HuH-7.5 (cell line): ENCODE results near the gene FGF11.
A peak's percentile ranks its signal among the peaks of the same experiment; 100 is the strongest.

Experiments used
- DNase-seq: peaks from one replicate; pipeline ENCODE4 v3.0.0; 2011; ENCODE audit warnings: low spot score

The FGF11 gene

DNA sequence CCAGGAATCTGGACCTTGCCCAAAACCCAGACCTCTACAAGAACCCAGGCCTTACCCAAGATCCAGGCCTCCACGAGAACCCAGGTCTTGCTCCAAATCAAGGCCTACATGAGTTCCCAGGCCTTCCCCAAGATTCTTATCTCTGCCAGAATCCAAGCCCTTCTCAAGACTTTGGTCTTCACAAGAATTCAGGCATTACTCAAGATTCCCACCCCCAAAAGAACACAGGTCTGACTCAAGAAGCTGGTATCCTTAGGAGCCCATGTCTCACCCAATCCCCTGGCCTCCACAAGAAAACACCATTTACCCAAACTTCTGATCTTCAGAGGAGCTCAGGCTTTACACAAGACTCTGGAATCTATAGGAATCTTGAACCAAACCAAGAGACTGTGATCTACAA is 8.1 kb upstream of the FGF11 start:
- no peak for DNase-seq

DNA sequence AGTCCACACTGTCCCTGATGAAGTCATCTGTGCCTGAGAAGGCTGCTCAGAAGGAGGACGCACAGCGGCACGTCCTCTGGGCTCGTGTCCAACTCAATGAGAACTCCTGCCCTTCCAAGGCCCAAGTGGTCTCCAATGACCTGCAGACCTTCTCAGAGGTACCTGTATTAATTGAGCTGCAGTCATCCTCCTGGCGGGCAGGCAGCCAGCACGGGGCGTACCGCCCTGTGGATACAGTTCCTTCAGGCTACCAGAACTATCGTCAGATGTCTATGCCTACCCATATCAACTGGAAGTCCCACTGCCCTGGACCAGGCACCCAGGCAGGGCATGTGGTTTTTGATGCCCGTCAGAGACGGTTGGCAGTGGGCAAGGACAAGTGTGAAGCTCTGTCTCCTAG is 7.0 kb upstream of the FGF11 start:
- no peak for DNase-seq

DNA sequence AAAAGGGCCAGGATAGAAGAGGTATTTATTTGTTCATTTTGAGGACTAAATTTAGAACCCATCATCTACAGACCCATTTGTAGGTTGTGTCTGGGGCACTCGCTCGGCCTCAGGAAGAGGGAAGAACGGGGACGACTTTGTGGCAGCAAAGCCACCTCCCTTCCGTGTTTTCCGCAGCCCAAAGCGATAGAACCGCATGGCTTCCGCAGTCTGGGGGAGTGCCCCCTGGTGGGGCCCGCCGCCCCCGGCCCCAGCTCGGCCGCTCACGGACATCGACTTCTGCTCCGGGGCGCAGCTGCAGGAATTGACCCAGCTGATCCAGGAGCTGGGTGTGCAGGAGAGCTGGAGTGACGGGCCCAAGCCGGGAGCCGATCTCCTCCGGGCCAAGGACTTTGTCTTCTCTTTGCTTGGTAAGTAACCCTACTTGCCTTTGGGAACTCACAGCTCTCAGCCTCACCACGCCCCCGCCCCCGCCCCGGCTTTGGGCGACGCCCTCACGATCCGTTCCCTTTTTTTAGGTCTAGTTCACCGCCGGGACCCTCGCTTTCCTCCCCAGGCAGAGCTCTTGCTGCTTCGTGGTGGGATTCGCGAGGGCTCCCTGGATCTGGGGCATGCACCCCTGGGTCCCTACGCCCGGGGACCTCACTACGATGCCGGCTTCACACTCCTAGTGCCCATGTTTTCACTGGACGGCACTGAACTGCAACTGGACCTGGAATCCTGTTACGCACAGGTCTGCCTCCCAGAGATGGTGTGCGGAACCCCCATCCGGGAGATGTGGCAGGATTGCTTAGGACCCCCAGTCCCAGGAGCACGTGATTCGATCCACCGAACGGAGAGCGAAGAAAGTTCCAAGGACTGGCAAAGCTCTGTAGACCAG is 3.4 kb upstream of the FGF11 start:
- no peak for DNase-seq

DNA sequence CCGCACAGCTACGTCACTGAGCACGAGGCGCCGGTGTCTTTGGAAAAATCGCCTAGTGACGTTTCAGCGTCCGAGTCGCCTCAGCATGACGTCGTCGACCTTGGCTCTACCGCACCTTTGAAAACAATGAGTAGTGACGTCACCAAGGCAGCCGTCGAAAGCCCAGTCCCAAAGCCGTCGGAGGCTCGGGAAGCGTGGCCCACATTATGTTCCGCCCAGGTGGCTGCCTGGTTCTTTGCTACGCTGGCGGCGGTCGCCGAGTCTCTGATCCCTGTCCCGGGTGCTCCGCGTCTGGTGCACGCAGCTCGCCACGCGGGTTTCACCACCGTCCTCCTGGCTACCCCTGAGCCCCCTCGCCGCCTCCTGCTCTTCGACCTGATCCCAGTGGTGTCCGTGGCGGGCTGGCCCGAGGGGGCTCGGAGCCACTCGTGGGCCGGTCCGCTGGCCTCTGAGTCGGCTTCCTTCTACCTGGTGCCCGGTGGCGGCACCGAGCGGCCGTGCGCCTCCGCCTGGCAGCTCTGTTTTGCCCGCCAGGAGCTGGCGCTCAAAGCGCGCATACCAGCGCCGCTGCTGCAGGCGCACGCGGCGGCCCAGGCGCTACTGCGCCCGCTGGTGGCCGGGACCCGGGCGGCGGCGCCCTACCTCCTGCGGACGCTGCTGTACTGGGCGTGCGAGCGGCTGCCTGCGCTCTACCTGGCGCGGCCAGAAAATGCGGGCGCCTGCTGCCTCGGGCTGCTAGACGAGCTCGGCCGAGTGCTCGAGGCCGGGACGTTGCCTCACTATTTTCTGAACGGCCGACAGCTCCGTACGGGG is 2.5 kb upstream of the FGF11 start:
- DNase-seq = peak; percentile 80

DNA sequence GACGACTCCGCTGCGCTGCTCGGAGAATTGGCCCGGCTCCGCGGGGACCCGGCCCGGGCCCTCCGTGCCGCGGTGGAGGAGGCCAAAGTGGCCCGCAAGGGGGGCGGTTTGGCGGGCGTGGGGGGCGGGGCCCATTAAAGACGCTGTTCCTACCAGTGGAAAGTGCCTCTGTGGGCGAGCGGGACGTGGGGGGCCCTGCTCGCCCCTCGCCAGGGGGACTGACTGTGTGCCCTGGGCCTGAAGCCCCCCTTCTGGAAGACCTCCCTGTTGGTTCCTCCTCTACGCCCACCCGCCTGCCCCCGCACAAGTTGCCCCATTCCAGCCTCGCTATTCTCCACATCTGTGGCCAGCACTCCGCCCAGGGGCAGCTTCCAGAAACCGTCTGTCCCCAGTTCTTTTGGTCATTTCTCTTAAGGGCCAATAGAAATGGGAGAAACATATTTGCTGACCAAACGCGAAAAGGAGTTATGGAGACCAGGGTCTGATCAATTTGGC is 1.9 kb upstream of the FGF11 start:
- no peak for DNase-seq

DNA sequence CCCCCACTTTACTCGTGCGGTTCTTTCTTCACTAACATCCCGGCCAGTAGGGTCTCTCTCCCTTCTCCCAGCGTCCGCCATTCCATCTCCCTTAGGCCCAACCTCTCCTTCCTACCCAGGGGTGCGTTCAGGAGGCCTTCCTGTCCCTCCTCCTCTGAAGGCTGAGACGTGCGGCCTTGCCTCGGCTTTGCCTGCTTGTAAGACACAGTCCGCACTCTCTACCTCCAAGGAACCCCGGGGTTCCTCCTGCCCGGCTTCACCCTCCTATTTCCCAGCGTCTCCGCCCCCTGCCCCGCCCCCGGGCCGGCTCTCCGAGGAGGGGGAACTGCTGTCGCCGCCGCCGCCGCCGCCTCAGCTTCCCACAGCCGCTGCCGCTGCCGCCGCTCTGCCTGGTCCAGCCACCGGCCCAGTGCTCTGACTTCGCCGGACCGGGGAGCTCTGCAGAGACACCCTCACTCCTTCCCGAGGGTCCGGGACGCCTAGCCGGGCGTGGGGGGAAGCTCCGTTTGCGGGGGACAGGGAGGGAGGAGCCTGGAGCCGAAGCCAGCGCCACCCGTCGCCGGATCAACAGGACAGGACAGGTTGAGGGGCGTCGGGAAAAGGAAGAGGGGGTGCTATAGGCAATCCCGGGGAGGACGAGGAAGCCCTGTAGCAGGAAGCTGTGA is 1.2 kb upstream of the FGF11 start:
- no peak for DNase-seq

DNA sequence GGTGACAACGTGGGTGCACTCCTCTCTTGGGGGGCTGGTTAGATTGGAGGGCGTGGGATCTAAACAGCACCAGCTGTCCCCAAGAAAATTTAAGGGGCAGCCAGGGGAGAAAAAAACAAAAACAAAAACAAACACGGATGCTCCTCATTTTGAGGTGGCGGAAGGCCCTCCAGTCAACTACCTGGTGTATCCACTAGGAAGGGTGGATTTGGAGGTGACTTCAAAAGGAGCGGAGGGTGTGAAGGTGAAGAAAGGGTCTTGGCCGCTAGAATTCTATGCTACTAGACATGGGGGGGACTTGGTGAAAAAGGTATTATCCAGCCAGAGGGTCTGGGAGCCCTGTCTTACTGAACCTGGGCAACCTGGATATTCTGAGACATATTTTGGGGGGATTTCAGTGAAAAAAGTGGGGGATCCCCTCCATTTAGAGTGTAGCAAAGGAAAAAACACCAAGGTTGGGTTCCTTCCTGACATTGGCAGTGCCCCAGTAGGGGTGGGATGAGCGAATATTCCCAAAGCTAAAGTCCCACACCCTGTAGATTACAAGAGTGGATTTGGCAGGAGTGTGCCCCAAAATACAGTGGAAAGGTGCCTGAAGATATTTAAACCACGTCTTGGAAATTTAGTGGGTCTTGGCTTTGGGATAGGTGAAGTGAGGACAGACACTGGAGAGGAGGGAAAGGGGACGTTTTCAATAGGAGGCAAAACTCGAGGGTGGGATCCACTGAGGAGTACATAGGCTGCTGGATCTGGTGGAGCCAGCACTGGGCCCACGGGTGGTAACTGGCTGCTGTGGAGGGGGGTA is 454 bp upstream of the FGF11 start:
- no peak for DNase-seq

DNA sequence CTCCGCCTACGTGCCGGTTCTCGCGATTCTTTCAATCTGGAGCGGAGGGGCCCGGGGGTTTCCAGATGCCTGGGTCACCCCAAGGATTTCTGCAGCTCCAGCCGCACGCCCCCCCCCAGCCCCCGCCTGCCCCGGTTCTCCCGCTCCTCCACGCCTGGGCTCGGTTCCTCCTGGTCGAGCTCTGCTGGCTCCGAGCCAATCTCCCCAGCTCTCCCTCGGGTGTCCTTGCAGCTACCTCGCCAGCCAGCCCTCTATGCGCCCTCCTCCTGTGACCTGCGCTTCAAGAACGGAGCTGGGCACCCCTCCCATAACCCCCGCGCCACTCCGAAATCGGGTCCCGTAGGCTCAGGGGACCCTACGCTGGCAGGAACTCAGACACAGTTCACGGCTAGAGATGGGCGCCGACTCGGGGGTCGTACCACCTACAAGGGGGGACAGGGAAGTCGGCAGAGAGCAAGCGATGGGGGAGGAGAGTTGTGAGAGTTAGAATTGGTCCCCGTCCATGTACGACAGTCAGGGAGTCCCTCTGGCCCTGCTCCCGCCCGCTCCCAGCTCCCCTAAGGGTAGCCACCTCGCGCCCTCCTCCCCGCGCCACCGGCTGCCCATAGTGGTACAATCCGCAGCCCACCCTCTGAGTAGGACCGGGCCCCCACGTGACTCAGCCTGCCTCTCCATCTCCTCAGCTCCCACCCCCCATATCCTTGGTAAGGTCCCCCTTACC is 961 bp downstream of the FGF11 start:
- DNase-seq = no peak

DNA sequence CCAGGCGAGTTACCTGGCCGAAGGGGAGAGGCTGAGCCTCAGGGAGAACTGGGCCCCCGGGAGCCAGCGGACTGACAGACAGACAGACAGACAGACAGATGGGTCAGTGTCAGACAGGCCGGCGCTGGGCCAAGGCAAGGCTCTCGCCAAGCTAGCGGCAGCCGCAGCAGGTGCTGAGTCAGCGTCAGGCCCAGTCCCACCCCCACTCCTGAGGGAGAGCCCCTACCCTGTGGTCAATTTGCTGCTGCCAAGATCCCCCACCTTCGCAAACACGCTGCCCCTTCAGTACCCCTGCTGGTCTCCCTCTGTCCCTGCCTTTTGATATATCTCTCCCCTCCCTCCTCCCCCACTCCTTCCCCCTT is 1.5 kb downstream of the FGF11 start:
- no peak for DNase-seq

DNA sequence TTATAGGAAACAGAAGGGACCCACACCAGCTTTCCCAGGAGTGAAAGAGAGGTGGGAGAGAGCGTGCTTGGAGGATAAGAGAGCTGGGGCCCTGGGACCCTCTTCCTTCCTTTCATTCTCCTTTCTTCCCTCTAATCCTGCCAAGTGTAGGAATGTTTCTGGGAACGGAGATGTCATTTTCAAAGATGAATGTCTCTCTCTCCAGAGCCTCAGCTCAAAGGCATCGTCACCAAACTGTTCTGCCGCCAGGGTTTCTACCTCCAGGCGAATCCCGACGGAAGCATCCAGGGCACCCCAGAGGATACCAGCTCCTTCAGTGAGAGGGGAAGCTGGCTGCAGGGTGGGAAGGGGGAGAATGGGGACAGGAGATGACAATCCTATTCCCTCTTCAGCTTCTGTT is 2.0 kb downstream of the FGF11 start:
- DNase-seq = no peak

DNA sequence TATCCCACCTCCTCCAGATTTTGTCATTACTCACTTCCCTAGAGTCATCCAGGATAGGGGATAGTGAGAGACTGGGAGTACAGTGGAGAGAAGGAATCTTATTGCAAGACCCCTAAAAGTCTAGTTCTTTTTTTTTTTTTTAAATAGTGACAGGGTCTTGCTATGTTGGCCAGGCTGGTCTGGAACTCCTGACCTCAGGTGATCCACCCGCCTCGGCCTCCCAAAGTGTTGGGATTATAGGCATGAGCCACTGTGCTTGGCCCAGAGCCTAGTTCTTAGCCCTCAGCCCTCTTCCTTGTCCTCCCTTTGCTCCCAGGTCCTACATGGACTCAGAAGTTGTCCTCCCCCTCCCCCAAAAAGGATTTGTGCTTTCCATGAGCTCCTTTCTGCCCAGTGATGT is 2.8 kb downstream of the FGF11 start:
- no peak for DNase-seq

DNA sequence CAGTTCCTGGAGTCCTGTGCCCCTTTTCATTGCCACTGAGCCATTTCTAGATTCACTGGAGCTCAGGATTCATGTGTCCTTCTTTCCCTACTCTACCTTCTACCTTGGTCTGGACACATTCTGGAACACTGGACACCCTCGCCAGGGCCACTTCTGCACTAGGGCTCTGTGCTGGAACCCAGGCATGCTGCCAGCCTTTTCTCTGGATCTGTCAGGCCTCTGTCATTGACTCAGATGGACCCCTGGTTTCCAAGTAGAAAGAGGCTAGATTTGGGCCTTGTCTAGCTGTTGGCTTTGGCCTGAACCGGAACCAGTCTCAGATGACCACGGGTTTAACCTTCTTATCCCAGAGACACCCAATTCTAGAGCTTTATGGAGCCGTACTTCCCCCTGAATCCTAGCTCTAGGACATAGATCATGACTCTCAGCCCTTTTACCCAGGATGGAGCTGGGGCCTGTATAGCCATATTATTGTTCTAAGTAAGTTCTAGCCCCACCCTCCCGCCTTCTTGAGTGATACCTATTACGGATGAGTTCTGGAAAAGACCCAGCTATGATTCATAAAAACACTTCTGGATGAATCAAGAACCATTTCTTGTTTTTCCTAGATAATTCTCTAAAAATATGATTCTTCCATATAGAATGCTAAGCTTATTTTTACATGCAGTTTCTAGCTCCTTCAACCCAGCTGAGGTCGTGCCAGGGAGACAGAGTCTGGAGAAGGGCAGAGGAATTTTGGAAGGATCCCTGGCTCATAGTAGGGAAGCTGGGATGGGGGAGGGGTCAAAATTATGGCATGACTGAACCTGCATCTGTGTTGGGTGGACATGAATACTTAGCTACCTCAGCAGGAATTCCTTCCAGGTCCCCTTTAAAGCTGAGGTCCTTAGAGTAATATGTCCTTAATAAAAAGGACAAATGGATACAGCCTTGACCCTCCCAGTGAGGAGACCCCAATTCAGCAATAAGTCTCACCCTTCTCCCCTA is 4.5 kb downstream of the FGF11 start:
- DNase-seq = no peak

DNA sequence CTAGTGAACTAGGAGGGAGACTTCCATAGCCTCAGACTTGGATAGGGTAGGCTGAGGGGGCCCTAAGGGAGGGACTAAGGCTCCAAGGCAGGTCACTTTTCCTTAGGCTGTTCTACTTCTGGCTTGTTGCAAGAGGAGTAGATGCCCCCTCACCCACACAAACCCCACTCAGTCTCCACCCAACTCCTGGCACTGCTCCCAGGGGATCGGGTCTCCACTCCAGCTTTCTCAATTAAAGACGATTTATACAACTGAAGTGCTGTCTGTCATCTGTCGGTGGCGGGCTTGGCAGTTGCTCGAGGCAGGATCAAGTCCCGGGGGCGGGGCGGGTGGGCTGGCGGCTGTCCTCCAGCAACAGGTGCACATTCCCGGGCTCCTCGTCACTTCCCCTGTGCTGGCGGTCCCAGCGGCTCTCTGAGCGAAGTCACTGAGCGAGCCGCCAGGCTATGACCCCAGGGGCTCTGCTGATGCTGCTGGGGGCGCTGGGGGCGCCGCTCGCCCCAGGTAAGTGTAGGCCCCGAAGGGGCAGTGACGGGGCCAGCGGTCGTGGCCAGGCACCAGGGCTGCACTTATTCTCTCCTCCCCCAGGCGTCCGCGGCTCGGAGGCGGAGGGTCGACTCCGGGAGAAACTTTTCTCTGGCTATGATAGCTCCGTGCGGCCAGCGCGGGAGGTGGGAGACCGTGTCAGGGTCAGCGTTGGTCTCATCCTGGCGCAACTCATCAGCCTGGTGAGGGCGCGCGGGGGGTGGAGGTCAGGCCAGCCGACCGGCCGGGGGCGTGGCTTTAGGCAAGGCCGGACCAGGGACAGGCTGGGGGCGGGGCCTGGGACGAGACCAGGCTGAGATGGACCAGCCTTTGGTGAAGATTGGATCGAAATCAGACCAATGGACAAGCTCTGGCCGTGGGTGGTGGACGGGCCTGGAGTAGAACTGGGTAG is 5.6 kb downstream of the FGF11 start, which contains the start of gene CHRNB1:
Gene CHRNB1 (plus strand): TSS at position 380 of the 937 bp plus-strand sequence. CDS start 67 bp downstream, at position 447.
- peak; percentile 86 for DNase-seq

DNA sequence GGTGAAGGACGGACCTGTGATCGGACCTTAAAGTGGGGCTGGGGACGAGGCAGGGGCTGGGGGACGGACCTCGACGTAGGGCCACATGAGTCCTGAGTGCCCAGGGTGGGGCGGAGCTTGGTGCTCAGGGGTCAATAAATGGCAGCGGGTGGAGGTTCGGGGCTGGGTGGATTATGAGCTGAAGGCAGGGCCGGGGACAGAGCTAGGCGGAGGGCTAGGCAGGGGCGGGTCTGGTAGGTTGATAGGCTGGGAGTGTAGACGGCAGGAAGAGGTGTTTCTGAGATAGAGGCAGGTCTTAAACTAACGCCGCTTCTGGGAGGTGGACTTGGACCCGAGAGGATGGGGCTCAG is 6.3 kb downstream of the FGF11 start:
- DNase-seq = peak; percentile 88

DNA sequence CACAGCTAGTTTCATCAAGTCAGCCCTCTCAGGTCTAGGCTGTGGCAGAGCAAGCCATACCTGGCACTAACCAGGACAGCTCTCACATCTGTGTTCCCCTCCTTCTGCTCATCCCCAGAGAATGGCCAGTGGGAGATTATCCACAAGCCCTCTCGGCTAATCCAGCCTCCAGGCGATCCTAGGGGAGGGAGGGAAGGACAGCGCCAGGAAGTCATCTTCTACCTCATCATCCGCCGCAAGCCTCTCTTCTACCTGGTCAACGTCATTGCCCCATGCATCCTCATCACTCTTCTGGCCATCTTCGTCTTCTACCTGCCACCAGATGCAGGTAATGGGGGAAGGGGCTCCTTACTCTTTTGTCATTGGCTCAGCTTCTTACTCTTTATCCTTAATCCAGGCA is 9.1 kb downstream of the FGF11 start:
- DNase-seq = no peak

DNA sequence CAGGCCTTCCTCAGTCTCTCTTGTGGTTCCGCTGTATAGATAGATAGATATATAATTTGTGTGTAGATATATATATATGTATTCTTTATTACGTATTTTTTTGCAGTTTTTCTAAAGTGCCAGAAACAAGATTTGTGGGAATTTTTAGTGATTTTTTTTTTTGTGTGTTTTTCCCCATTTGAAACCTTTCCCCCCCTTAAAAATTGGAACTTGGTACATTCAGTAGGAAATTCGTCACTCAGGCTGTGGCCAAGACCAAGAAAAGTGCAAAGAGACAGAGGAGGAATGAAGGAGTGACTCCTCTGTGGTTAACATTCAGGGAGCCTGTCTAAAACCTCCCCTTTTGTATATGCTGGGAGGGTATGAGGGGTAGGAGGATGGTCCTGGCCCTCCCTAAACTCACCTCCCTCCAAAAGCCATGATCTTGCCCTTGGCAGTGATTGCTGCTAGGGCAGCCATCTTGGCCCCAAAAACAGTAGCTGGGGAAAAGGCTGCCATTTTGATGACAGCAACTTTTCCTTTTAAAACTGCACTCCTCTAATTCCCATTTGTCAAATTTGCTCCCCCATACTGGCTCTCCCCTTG is 20.7 kb downstream of the FGF11 start:
- no peak for DNase-seq

DNA sequence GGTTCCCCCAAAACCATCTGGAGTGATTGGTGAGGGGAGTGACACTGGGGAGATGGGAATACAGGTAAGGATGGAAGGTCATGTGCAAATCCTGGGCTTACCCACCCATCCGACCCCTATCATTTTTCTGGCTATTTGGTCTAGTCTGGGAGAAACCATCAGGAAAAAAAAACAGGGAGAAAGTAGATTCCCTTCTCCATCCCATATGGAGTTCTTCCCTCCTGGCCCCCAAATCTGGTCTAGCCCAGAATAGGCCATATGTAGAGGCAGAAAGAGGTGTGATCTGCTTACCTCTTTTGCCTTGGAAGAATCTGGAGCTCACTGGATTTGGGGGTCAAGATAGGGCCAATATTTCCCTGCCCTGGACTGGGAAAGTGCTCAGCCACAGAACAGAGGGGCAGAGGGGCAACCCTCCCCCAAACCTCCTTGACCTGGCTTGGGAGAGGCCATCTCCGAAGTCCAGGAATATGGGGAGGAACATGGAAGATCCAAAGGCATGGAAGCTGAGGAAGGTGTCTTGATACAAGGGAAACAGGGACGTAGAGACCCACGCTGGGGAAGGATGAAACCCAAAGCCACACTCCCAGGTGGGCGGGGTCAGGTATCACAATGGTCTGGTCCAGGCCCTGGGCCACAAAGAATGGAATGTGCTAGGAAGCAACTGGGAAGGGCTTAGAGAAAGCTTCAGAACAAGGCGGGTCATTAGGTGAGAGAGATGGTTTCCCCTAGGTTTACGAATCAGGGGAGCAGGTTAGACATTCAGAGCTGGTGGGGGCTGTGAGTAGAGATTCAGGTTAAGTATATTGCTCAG is 21.7 kb downstream of the FGF11 start:
- DNase-seq = no peak
